ENCODE measurements around the gene SLC13A2. TPM values are rescaled to one million over a fixed set of nuclear protein-coding genes. Genes with fewer than 3 reads are reported as not detected.

SLC13A2 gene
- polyA plus RNA-seq, 1 donor (not counting 4 experiments of a cell fraction or from before 2014, with no cell fraction given) = not detected

DNA sequence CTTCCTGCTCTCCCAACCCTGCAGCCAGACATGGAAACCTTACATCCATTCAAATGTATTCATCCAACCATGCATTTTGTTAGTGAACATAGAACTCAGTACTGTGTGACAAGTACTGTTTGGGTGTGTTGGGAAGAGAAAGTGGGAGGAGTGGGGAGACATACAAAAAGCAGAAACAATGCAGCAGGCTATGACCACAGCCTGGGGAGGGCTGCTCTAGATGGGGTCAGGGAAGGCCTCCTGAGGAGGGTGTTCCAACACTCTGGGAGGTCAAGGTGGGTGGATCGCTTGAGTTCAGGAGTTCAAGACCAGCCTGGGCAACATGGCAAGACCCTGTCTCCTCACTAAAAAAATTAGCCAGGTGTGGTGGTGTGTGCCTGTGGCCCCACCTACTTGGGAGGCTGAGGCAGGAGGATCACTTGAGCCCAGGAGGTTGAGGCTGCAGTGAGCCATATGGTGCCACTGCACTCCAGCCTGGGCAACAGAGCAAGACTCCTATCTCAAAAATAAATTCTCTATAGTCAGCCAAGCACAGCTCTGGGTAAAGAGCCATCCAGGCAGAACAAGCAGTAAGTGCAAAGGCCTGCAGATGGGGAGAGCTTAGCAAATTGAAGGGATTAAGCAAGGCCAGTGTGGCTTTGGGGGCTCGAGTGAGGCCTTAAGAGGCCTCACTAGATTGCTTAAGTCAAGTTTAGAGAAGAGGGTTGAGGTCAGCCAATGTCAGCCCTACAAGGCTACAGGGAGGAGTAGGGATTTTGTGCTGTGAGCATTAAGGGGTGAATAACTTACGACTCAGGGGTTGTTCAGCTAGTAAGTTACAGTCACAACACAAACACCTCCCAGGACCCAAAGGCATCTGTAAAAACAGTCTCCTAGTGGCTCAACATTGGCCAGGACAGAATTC lies 5.5 kb downstream of the SLC13A2 start:
- TF ChIP-seq, protein P1, sequence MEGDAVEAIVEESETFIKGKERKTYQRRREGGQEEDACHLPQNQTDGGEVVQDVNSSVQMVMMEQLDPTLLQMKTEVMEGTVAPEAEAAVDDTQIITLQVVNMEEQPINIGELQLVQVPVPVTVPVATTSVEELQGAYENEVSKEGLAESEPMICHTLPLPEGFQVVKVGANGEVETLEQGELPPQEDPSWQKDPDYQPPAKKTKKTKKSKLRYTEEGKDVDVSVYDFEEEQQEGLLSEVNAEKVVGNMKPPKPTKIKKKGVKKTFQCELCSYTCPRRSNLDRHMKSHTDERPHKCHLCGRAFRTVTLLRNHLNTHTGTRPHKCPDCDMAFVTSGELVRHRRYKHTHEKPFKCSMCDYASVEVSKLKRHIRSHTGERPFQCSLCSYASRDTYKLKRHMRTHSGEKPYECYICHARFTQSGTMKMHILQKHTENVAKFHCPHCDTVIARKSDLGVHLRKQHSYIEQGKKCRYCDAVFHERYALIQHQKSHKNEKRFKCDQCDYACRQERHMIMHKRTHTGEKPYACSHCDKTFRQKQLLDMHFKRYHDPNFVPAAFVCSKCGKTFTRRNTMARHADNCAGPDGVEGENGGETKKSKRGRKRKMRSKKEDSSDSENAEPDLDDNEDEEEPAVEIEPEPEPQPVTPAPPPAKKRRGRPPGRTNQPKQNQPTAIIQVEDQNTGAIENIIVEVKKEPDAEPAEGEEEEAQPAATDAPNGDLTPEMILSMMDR (optimal IDR thresholded peaks at IDR 0.05 in 1 of 3, IDR thresholded peaks at IDR 0.05 in 1 of 3, conservative IDR thresholded peaks at IDR 0.05 in 1 of 3; ENCODE audit: extremely low read depth in 1 of 3, insufficient read depth in 2 of 3, low read length in 3 of 3) = no peak
- TF ChIP-seq EZH2 (IDR thresholded peaks at IDR 0.05; ENCODE audit: low read length) = no peak
- H2AFZ ChIP-seq (ENCODE audit: control insufficient read depth, low read length) = no peak overlapping the region
- DNase-seq (ENCODE audit: low read depth, low spot score) (no peak), FAIRE-seq (no peak)
- no peak overlapping the region for H3K27ac ChIP-seq (ENCODE audit: control insufficient read depth, insufficient read depth, low read length)
- H4K20me1 ChIP-seq (ENCODE audit: control insufficient read depth, extremely low read depth, insufficient read depth, low read length) = no peaks in the 10 kb centered on the region
- dilution Hi-C loops (cut with MboI; ENCODE audit: extremely low pct_ligation_motif_present, low sequenced_read_pairs) = no loop called here
- no peak overlapping the region for H3K4me2 ChIP-seq (ENCODE audit: control insufficient read depth, extremely low read depth, insufficient read depth, low read depth, low read length)
- H3K79me2 ChIP-seq (ENCODE audit: control insufficient read depth, insufficient read depth, low read length) = no peaks in the 10 kb centered on the region
- no peak overlapping the region for H3K9ac ChIP-seq (ENCODE audit: control insufficient read depth, extremely low read depth, insufficient read depth, low read length)
- no peaks in the 10 kb centered on the region for H3K9me1 ChIP-seq (ENCODE audit: control insufficient read depth, extremely low read depth, insufficient read depth, low read length)
- H3K4me1 ChIP-seq (ENCODE audit: control insufficient read depth, extremely low read depth, insufficient read depth, low read length) = no peaks in the 10 kb centered on the region
- H3K4me3 ChIP-seq (ENCODE audit: control insufficient read depth in 2 of 3, extremely low read depth in 1 of 3, insufficient read depth in 2 of 3, low read depth in 1 of 3, low read length in 3 of 3) = no peak overlapping the region
- H3K27me3 ChIP-seq (ENCODE audit: control insufficient read depth, extremely low read depth, insufficient read depth, low read length) = peaks cover 15% of the 10 kb centered on the region
- no peaks in the 10 kb centered on the region for H3K9me3 ChIP-seq (ENCODE audit: control insufficient read depth, low read depth, low read length)
- no peaks in the 10 kb centered on the region for H3K36me3 ChIP-seq (ENCODE audit: control insufficient read depth in 2 of 2, extremely low read depth in 1 of 2, insufficient read depth in 2 of 2, low read length in 2 of 2)

GRCh38 chr17:28480278-28480677 lies 6.8 kb downstream of the SLC13A2 start:
- H3K9ac ChIP-seq (ENCODE audit: control insufficient read depth, extremely low read depth, insufficient read depth, low read length) = no peak overlapping the region
- H3K27me3 ChIP-seq (ENCODE audit: control insufficient read depth, extremely low read depth, insufficient read depth, low read length) = peaks cover 23% of the 10 kb centered on the region
- H3K9me3 ChIP-seq (ENCODE audit: control insufficient read depth, low read depth, low read length) = no peaks in the 10 kb centered on the region
- no peak overlapping the region for H2AFZ ChIP-seq (ENCODE audit: control insufficient read depth, low read length)
- no peak overlapping the region for H3K4me3 ChIP-seq (ENCODE audit: control insufficient read depth in 2 of 3, extremely low read depth in 1 of 3, insufficient read depth in 2 of 3, low read depth in 1 of 3, low read length in 3 of 3)
- no peaks in the 10 kb centered on the region for H3K4me1 ChIP-seq (ENCODE audit: control insufficient read depth, extremely low read depth, insufficient read depth, low read length)
- DNase-seq (ENCODE audit: low read depth, low spot score) (no peak), FAIRE-seq (no peak)
- TF ChIP-seq EZH2 (IDR thresholded peaks at IDR 0.05; ENCODE audit: low read length) = no peak
- TF ChIP-seq, protein P1 (optimal IDR thresholded peaks at IDR 0.05 in 1 of 3, IDR thresholded peaks at IDR 0.05 in 1 of 3, conservative IDR thresholded peaks at IDR 0.05 in 1 of 3; ENCODE audit: extremely low read depth in 1 of 3, insufficient read depth in 2 of 3, low read length in 3 of 3) = no peak
- no peaks in the 10 kb centered on the region for H3K36me3 ChIP-seq (ENCODE audit: control insufficient read depth in 2 of 2, extremely low read depth in 1 of 2, insufficient read depth in 2 of 2, low read length in 2 of 2)
- no peaks in the 10 kb centered on the region for H3K79me2 ChIP-seq (ENCODE audit: control insufficient read depth, insufficient read depth, low read length)
- H3K4me2 ChIP-seq (ENCODE audit: control insufficient read depth, extremely low read depth, insufficient read depth, low read depth, low read length) = no peak overlapping the region
- H4K20me1 ChIP-seq (ENCODE audit: control insufficient read depth, extremely low read depth, insufficient read depth, low read length) = no peaks in the 10 kb centered on the region
- dilution Hi-C loops (cut with MboI; ENCODE audit: extremely low pct_ligation_motif_present, low sequenced_read_pairs) = no loop called here
- no peak overlapping the region for H3K27ac ChIP-seq (ENCODE audit: control insufficient read depth, insufficient read depth, low read length)
- H3K9me1 ChIP-seq (ENCODE audit: control insufficient read depth, extremely low read depth, insufficient read depth, low read length) = no peaks in the 10 kb centered on the region

All from keratinocyte (primary cell).